GM12891 (cell line): Measurements from ENCODE around the gene MATK.

Source experiments
- POLR2A ChIP-seq: IDR thresholded peaks from 2 replicates; pipeline ENCODE4 v1.6.1; 2011; ENCODE audit warnings: low read depth, low read length, control low read depth
- POLR2AphosphoS5 ChIP-seq: IDR thresholded peaks from 2 replicates; pipeline ENCODE4 v1.6.1; 2011; ENCODE audit warnings: low read depth, low read length, control low read depth
- SPI1 ChIP-seq: IDR thresholded peaks from 2 replicates; pipeline ENCODE4 v1.6.1; 2011; ENCODE audit warnings: low read depth, low read length, control low read depth

DNA sequence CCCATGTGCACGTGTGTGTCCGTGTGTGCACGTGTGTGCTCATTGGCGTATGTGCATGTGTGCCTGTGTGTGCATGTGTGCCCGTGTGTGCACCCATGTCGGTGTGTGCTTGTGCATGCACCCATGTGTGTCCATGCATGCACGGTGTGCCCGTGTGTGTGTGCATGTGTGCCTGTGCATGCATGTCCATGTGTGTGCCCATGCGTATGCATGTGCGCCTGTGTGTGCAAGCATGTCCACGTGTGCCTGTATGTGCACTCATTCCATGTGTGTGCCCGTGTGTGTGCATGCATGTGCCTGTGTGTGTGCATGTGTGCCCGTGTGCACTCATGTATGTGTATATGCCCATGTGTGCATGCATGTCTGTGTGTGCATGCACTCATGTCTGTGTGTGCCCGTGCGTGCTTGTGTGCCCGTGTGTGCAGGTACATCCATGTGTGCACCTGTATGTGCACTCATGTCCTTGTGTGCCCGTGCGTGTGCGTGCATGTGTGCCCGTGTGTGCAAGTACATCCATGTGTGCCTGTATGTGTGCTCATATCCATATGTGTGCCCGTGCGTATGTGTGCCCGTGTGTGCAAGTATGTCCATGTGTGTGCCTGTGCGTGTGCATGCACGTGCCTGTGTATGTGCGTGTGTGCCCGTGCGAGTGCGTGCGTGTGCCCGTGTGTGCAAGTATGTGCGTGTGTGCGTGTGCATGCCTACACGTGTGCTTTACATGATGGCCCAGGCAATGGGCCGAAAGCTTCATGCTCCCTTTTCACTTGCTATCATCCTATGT lies 21.6 kb upstream of the MATK start:
- TF ChIP-seq POLR2AphosphoS5 (no peak), SPI1 (no peak), POLR2A (no peak)
